Measurements from ENCODE around the gene ZNF362. TPM values are rescaled to one million over a fixed set of nuclear protein-coding genes. Genes with fewer than 3 reads are reported as not detected.

ZNF362 gene
- total RNA-seq, 1 donor = 13.4 TPM

GRCh38 chr1:33295023-33295422 lies 38.7 kb downstream of the ZNF362 start:
- Histone ChIP-seq H3K79me2 (ENCODE audit: insufficient read depth, low read length) (peaks cover 2% of the 10 kb centered on the region), H3K27me3 (ENCODE audit: insufficient read depth, low read length) (no peaks in the 10 kb centered on the region), H3K4me3 (ENCODE audit: insufficient read depth, low read length) (no peak overlapping the region), H4K20me1 (ENCODE audit: insufficient read depth, low read length) (peaks cover 15% of the 10 kb centered on the region), H3K4me1 (ENCODE audit: insufficient read depth, low read length) (no peaks in the 10 kb centered on the region), H3K27ac (ENCODE audit: low read depth, low read length) (no peak overlapping the region), H3K9me3 (ENCODE audit: low read depth, low read length) (no peaks in the 10 kb centered on the region), H3K36me3 (ENCODE audit: insufficient read depth, low read length) (peaks cover 33% of the 10 kb centered on the region), H3K4me2 (ENCODE audit: insufficient read depth, low read length) (no peak overlapping the region), H2AFZ (ENCODE audit: low read length) (no peak overlapping the region)
- TF ChIP-seq CTCF (IDR thresholded peaks at IDR 0.05; ENCODE audit: extremely low read depth, low read depth, low read length) = no peak
- no peak for DNase-seq (ENCODE audit: insufficient read length, low spot score, missing footprints)

GRCh38 chr1:33295450-33296081 lies 39.3 kb downstream of the ZNF362 start:
- Histone ChIP-seq H4K20me1 (ENCODE audit: insufficient read depth, low read length) (peaks cover 15% of the 10 kb centered on the region), H2AFZ (ENCODE audit: low read length) (no peak overlapping the region), H3K4me1 (ENCODE audit: insufficient read depth, low read length) (peaks cover 3% of the 10 kb centered on the region), H3K9me3 (ENCODE audit: low read depth, low read length) (no peaks in the 10 kb centered on the region), H3K4me3 (ENCODE audit: insufficient read depth, low read length) (no peak overlapping the region), H3K36me3 (ENCODE audit: insufficient read depth, low read length) (peaks cover 32% of the 10 kb centered on the region), H3K4me2 (ENCODE audit: insufficient read depth, low read length) (no peak overlapping the region), H3K27ac (ENCODE audit: low read depth, low read length) (no peak overlapping the region), H3K27me3 (ENCODE audit: insufficient read depth, low read length) (no peaks in the 10 kb centered on the region), H3K79me2 (ENCODE audit: insufficient read depth, low read length) (peaks cover 2% of the 10 kb centered on the region)
- TF ChIP-seq CTCF (IDR thresholded peaks at IDR 0.05; ENCODE audit: extremely low read depth, low read depth, low read length) = peak; percentile 95
- peak; percentile 97 for DNase-seq (ENCODE audit: insufficient read length, low spot score, missing footprints)

- no peaks in the 10 kb centered on the region for H3K9me3 ChIP-seq (ENCODE audit: low read depth, low read length)
- no peak overlapping the region for H3K4me3 ChIP-seq (ENCODE audit: insufficient read depth, low read length)
- no peak overlapping the region for H2AFZ ChIP-seq (ENCODE audit: low read length)
- H3K4me1 ChIP-seq (ENCODE audit: insufficient read depth, low read length) = peaks cover 8% of the 10 kb centered on the region
- H4K20me1 ChIP-seq (ENCODE audit: insufficient read depth, low read length) = peaks cover 15% of the 10 kb centered on the region
- no peak for TF ChIP-seq CTCF (IDR thresholded peaks at IDR 0.05; ENCODE audit: extremely low read depth, low read depth, low read length)
- H3K4me2 ChIP-seq (ENCODE audit: insufficient read depth, low read length) = no peak overlapping the region
- no peak for DNase-seq (ENCODE audit: insufficient read length, low spot score, missing footprints)
- H3K27me3 ChIP-seq (ENCODE audit: insufficient read depth, low read length) = no peaks in the 10 kb centered on the region
- H3K27ac ChIP-seq (ENCODE audit: low read depth, low read length) = no peak overlapping the region
- peaks cover 32% of the 10 kb centered on the region for H3K36me3 ChIP-seq (ENCODE audit: insufficient read depth, low read length)
- H3K79me2 ChIP-seq (ENCODE audit: insufficient read depth, low read length) = peaks cover 2% of the 10 kb centered on the region
These were observed 39.8 kb downstream of the ZNF362 start for GRCh38 chr1:33296082-33296458.

- peaks cover 15% of the 10 kb centered on the region for H4K20me1 ChIP-seq (ENCODE audit: insufficient read depth, low read length)
- H3K4me2 ChIP-seq (ENCODE audit: insufficient read depth, low read length) = no peak overlapping the region
- TF ChIP-seq CTCF (IDR thresholded peaks at IDR 0.05; ENCODE audit: extremely low read depth, low read depth, low read length) = no peak
- H3K4me3 ChIP-seq (ENCODE audit: insufficient read depth, low read length) = no peak overlapping the region
- H3K9me3 ChIP-seq (ENCODE audit: low read depth, low read length) = no peaks in the 10 kb centered on the region
- H2AFZ ChIP-seq (ENCODE audit: low read length) = no peak overlapping the region
- no peak overlapping the region for H3K27ac ChIP-seq (ENCODE audit: low read depth, low read length)
- peaks cover 12% of the 10 kb centered on the region for H3K4me1 ChIP-seq (ENCODE audit: insufficient read depth, low read length)
- H3K79me2 ChIP-seq (ENCODE audit: insufficient read depth, low read length) = peaks cover 2% of the 10 kb centered on the region
- peaks cover 32% of the 10 kb centered on the region for H3K36me3 ChIP-seq (ENCODE audit: insufficient read depth, low read length)
- no peak for DNase-seq (ENCODE audit: insufficient read length, low spot score, missing footprints)
- H3K27me3 ChIP-seq (ENCODE audit: insufficient read depth, low read length) = no peaks in the 10 kb centered on the region
These were observed 40.5 kb downstream of the ZNF362 start for GRCh38 chr1:33296824-33297223.

All from osteoblast (primary cell).